HEK293 (cell line): ENCODE measurements around the gene BCL11B.

ENCODE experiments used
- CTCF ChIA-PET: fragments of 350-600 bp; formaldehyde crosslinking; extraction: SDS; loops from one replicate; lab custom pipeline; 2021; ENCODE audit warnings: antibody characterized with exemption; lab: Yijun Ruan, JAX
- POLR2A ChIA-PET: fragments of 300-600 bp; formaldehyde crosslinking; extraction: SDS; loops from one replicate; lab custom pipeline; 2020; ENCODE audit warnings: antibody characterized with exemption, inconsistent platforms; lab: Yijun Ruan, JAX
- H3K27ac ChIP-seq: fragments of 200-500 bp; sonication (Bioruptor generic); 2 replicates; pipeline ENCODE4 v1.5.1; 2014; ENCODE audit warnings: low read depth, low read length, control low read depth, inconsistent platforms; ENCODE audit errors: extremely low read depth
- H3K36me3 ChIP-seq, 2 experiments: fragments of 200-500 bp in 1 of 2; sonication (Bioruptor generic) in 1 of 2; 1 replicate in 1 of 2; 2 replicates in 1 of 2; pipeline ENCODE4 v1.5.1; 2014 to 2017; ENCODE audit warnings: inconsistent platforms in 2 of 2, low read length in 2 of 2; ENCODE audit not compliant: control insufficient read depth in 2 of 2, insufficient read depth in 1 of 2
- H3K4me1 ChIP-seq: fragments of 200-500 bp; sonication (Bioruptor generic); 2 replicates; pipeline ENCODE4 v1.5.1; 2014; ENCODE audit warnings: mild to moderate bottlenecking, low read length, inconsistent platforms; ENCODE audit not compliant: control insufficient read depth, insufficient read depth
- H3K4me3 ChIP-seq: 2 replicates; pipeline ENCODE4 v1.5.1; 2011; ENCODE audit warnings: low read depth, mild to moderate bottlenecking, control low read depth, low read length, moderate library complexity
- H3K9me3 ChIP-seq: fragments of 200-500 bp; sonication (Bioruptor generic); 2 replicates; pipeline ENCODE4 v1.5.1; 2014; ENCODE audit warnings: low read depth, low read length, inconsistent platforms; ENCODE audit not compliant: control insufficient read depth, insufficient read depth
- HOXD13 ChIP-seq: sonication (generic); formaldehyde crosslinking; IDR thresholded peaks from 2 replicates; pipeline ENCODE4 v1.8.0; 2022; ENCODE audit warnings: missing genetic modification reagents, borderline replicate concordance
- REST ChIP-seq: fragments of 450-650 bp; formaldehyde crosslinking; IDR thresholded peaks from 2 replicates; pipeline ENCODE4 v1.5.1; 2016; ENCODE audit warnings: missing biosample characterization, missing genetic modification characterization
- ZBTB17 ChIP-seq: fragments of 450-650 bp; formaldehyde crosslinking; IDR thresholded peaks from 2 replicates; pipeline ENCODE4 v1.5.1; 2016; ENCODE audit warnings: missing biosample characterization, missing genetic modification characterization
- ZBTB21 ChIP-seq: fragments of 450-650 bp; formaldehyde crosslinking; IDR thresholded peaks from 2 replicates; pipeline ENCODE4 v1.5.1; 2017; ENCODE audit warnings: missing biosample characterization, missing genetic modification characterization
- ZBTB26 ChIP-seq: fragments of 450-650 bp; formaldehyde crosslinking; optimal IDR thresholded peaks from 2 replicates; pipeline ENCODE3; 2016; ENCODE audit warnings: missing biosample characterization, mild to moderate bottlenecking, missing genetic modification characterization
- ZFHX2 ChIP-seq: fragments of 450-650 bp; formaldehyde crosslinking; conservative IDR thresholded peaks from 2 replicates; pipeline ENCODE4 v1.5.1; 2016; ENCODE audit warnings: missing biosample characterization, missing genetic modification characterization
- ZNF138 ChIP-seq: fragments of 450-650 bp; formaldehyde crosslinking; IDR thresholded peaks from 2 replicates; pipeline ENCODE4 v1.5.1; 2016; ENCODE audit warnings: missing biosample characterization, missing genetic modification characterization, borderline replicate concordance
- ZNF169 ChIP-seq: fragments of 450-650 bp; formaldehyde crosslinking; IDR thresholded peaks from 2 replicates; pipeline ENCODE4 v1.5.1; 2016; ENCODE audit warnings: missing biosample characterization, missing genetic modification characterization
- ZNF214 ChIP-seq: fragments of 450-650 bp; formaldehyde crosslinking; IDR thresholded peaks from 2 replicates; pipeline ENCODE4 v1.5.1; 2017; ENCODE audit warnings: missing biosample characterization, mild to moderate bottlenecking, missing genetic modification characterization, borderline replicate concordance
- ZNF23 ChIP-seq: fragments of 450-650 bp; formaldehyde crosslinking; IDR thresholded peaks from 2 replicates; pipeline ENCODE4 v1.5.1; 2016; ENCODE audit warnings: missing biosample characterization, missing genetic modification characterization, borderline replicate concordance
- ZNF423 ChIP-seq: fragments of 450-650 bp; formaldehyde crosslinking; IDR thresholded peaks from 2 replicates; pipeline ENCODE4 v1.5.1; 2016; ENCODE audit warnings: missing biosample characterization, missing genetic modification characterization
- ZNF549 ChIP-seq: fragments of 450-650 bp; IDR thresholded peaks from 2 replicates; pipeline ENCODE4 v1.5.1; 2018; ENCODE audit warnings: missing biosample characterization, missing genetic modification characterization, mild to moderate bottlenecking, inconsistent platforms, moderate library complexity
- ZNF580 ChIP-seq: fragments of 450-650 bp; formaldehyde crosslinking; IDR thresholded peaks from 2 replicates; pipeline ENCODE4 v1.5.1; 2016; ENCODE audit warnings: missing biosample characterization, missing genetic modification characterization
- ZNF600 ChIP-seq: fragments of 450-650 bp; formaldehyde crosslinking; IDR thresholded peaks from 2 replicates; pipeline ENCODE4 v1.5.1; 2016; ENCODE audit warnings: missing biosample characterization, missing genetic modification characterization
- ZNF645 ChIP-seq: fragments of 450-650 bp; formaldehyde crosslinking; IDR thresholded peaks from 2 replicates; pipeline ENCODE4; 2016; ENCODE audit warnings: missing biosample characterization, missing genetic modification characterization
- ZNF747 ChIP-seq: fragments of 450-650 bp; formaldehyde crosslinking; IDR thresholded peaks from 2 replicates; pipeline ENCODE4 v1.5.1; 2016; ENCODE audit warnings: missing biosample characterization, missing genetic modification characterization
- ZNF776 ChIP-seq: fragments of 450-650 bp; formaldehyde crosslinking; IDR thresholded peaks from 2 replicates; pipeline ENCODE4 v1.5.0; 2017; ENCODE audit warnings: missing biosample characterization, missing genetic modification characterization, borderline replicate concordance
- ZNF843 ChIP-seq: fragments of 450-650 bp; formaldehyde crosslinking; IDR thresholded peaks from 2 replicates; pipeline ENCODE4 v1.5.1; 2016; ENCODE audit warnings: missing biosample characterization, missing genetic modification characterization

The BCL11B gene

GRCh38 chr14:99158646-99159165 lies 113.3 kb downstream of the BCL11B start:
- H3K27ac ChIP-seq = no peak overlapping the region
- no peak overlapping the region for H3K4me3 ChIP-seq
- CTCF ChIA-PET = no interaction called here
- H3K36me3 ChIP-seq = no peaks in the 10 kb centered on the region
- POLR2A ChIA-PET = no interaction called here
- TF ChIP-seq ZNF776 (no peak), ZNF580 (tag by site-specific recombination) (no peak), REST (no peak), ZNF747 (no peak), HOXD13 (CRISPR knock-in tag) (no peak), ZNF843 (no peak), ZNF549 (tag by site-specific recombination) (no peak), ZNF423 (no peak), ZFHX2 (tag by site-specific recombination) (no peak), ZNF138 (tag by site-specific recombination) (no peak), ZBTB21 (tag by site-specific recombination) (no peak), ZNF214 (tag by site-specific recombination) (no peak), ZNF600 (tag by site-specific recombination) (no peak), ZNF23 (tag by site-specific recombination) (no peak)
- H3K9me3 ChIP-seq = no peaks in the 10 kb centered on the region
- H3K4me1 ChIP-seq = no peaks in the 10 kb centered on the region

GRCh38 chr14:99158150-99158549 lies 113.8 kb downstream of the BCL11B start:
- Histone ChIP-seq H3K27ac (no peak overlapping the region), H3K9me3 (no peaks in the 10 kb centered on the region), H3K36me3 (no peaks in the 10 kb centered on the region), H3K4me3 (no peak overlapping the region), H3K4me1 (no peaks in the 10 kb centered on the region)
- no peak for TF ChIP-seq ZBTB26 (tag by site-specific recombination)
- TF ChIP-seq ZBTB17 (tag by site-specific recombination) = no peak
- TF ChIP-seq ZNF169 = peak; percentile 63; the same call in 1 of the 2 replicates
- TF ChIP-seq ZNF645 (tag by site-specific recombination) = no peak
- CTCF ChIA-PET = no interaction called here
- POLR2A ChIA-PET = no interaction called here
